Measurements from ENCODE around the gene GRIA3.

DNA sequence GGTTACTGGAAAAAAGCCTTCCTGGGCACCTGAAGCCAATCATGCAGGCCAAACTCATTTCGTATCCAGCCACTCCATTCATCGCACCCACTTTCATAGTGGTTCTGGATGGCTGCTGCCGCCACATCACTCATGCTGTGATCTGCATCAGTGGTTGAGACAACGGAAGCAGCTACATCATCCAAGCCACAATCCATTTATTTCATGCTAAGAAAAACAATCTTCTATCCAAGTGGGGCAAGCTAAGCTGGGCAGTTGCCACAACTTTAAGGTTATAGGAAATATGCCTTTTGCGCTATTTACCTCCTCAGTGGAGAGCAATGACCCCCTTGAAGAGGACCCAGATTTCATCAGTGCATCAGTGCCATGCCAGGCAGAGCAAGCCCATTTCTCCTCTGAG lies 124.6 kb downstream of the GRIA3 start:
- no peak for TF ChIP-seq POLR2A (IDR thresholded peaks at IDR 0.05; ENCODE audit: extremely low read depth, insufficient read length)
- TF ChIP-seq, protein P1, sequence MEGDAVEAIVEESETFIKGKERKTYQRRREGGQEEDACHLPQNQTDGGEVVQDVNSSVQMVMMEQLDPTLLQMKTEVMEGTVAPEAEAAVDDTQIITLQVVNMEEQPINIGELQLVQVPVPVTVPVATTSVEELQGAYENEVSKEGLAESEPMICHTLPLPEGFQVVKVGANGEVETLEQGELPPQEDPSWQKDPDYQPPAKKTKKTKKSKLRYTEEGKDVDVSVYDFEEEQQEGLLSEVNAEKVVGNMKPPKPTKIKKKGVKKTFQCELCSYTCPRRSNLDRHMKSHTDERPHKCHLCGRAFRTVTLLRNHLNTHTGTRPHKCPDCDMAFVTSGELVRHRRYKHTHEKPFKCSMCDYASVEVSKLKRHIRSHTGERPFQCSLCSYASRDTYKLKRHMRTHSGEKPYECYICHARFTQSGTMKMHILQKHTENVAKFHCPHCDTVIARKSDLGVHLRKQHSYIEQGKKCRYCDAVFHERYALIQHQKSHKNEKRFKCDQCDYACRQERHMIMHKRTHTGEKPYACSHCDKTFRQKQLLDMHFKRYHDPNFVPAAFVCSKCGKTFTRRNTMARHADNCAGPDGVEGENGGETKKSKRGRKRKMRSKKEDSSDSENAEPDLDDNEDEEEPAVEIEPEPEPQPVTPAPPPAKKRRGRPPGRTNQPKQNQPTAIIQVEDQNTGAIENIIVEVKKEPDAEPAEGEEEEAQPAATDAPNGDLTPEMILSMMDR (IDR thresholded peaks at IDR 0.05; ENCODE audit: low read depth, low read length): no peak
- TF ChIP-seq MYC (IDR thresholded peaks at IDR 0.05; ENCODE audit: low read depth, low read length): no peak
- TF ChIP-seq, protein P2, sequence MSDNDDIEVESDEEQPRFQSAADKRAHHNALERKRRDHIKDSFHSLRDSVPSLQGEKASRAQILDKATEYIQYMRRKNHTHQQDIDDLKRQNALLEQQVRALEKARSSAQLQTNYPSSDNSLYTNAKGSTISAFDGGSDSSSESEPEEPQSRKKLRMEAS (IDR thresholded peaks at IDR 0.05; ENCODE audit: low read depth, low read length): no peak

Measured in NB4 (cell line).